Measurements from ENCODE around the gene ABCG1.

The ABCG1 gene

GRCh38 chr21:42276526-42277154 lies 57.7 kb downstream of the ABCG1 start:
- Mint-ChIP-seq H3K27ac (no peak overlapping the region), H3K4me3 (no peak overlapping the region), H3K9me3 (no peaks in the 10 kb centered on the region), H3K4me1 (no peaks in the 10 kb centered on the region), H3K36me3 (no peaks in the 10 kb centered on the region), H3K27me3 (no peaks in the 10 kb centered on the region)
- no peak for DNase-seq
- CTCF ChIA-PET = interaction anchor here (0.8 to 1.4 kb wide), 2 partner anchors 18 to 129 kb away, joined by 3 to 6 read pairs; no protein-coding TSS in a partner anchor

GRCh38 chr21:42277593-42277992 lies 58.7 kb downstream of the ABCG1 start:
- no peaks in the 10 kb centered on the region for H3K27me3 Mint-ChIP-seq
- H3K4me3 Mint-ChIP-seq = no peak overlapping the region
- CTCF ChIA-PET = no interaction called here
- no peaks in the 10 kb centered on the region for H3K9me3 Mint-ChIP-seq
- H3K4me1 Mint-ChIP-seq = no peaks in the 10 kb centered on the region
- H3K36me3 Mint-ChIP-seq = no peaks in the 10 kb centered on the region
- H3K27ac Mint-ChIP-seq = no peak overlapping the region
- no peak for DNase-seq

DNA sequence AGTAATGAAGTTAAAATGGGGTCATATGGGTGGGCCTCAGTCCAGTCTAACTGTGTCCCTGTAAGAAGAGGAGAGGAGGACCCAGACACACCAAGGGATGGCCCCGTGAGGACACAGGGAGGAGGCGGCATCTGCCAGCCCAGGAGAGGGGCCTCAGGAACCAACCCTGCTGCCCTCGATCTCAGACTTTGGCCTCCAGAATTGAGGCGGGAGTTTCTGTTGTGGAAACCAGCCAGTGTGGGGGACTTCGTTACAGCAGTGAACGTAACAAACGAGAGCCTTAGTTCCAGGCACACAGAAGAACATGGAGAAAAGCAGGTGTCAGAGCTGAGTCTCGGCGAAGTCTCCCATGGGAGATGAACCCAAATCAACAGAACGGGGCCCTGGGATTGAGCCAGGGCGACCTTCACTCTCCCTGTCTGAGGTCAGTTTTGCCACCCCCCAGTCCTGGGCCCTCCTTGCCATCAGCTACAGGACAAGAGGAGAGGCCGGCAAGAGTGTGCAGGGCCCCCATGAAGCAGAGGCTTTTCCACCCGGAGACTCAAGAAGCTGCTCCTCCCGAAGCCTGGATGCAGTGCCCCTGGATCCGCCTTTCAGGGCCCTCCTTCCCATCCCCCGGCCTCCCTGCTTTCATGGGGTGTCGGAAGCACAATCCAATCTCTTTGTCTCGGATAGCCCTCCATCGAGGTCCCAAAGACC lies 59.7 kb downstream of the ABCG1 start:
- Mint-ChIP-seq H3K9me3 (no peaks in the 10 kb centered on the region), H3K27ac (no peak overlapping the region), H3K4me1 (no peaks in the 10 kb centered on the region), H3K36me3 (no peaks in the 10 kb centered on the region), H3K27me3 (no peaks in the 10 kb centered on the region), H3K4me3 (no peak overlapping the region)
- CTCF ChIA-PET = interaction anchor here (0.9 to 2.1 kb wide), 5 partner anchors 9 to 161 kb away, joined by 3 to 6 read pairs (median 3); no protein-coding TSS in a partner anchor
- no peak for DNase-seq

DNA sequence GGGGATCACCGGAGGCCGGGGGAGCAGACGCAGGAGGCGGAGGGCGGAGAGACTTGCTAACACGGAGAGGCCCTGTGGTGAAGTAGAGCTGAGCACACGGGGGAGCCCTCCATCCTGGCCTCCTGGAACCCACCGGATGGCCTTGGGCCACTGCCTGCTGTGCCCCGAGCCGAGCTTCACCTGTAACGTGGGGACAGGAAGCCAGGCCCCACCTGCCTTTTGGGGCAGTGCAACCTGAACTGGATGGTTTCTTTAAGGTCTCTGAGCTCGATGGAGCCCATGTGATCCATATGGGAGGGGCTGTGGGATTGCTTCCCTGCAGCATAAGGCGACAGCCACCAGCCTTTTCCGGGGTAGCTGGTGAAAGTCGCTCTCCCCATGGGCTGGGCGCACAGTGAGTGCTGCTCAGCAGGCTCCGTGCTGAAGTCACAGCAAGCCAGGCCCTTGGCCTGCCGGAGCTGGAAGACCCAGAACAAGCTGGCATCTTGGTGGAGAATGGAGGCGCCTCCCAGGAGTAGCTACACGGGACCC lies 60.5 kb downstream of the ABCG1 start:
- no peak for DNase-seq
- CTCF ChIA-PET = interaction anchor here (0.9 to 2.1 kb wide), 6 partner anchors 10 to 161 kb away, joined by 3 to 6 read pairs (median 3); no protein-coding TSS in a partner anchor
- Mint-ChIP-seq H3K27me3 (no peaks in the 10 kb centered on the region), H3K27ac (no peak overlapping the region), H3K4me3 (no peak overlapping the region), H3K9me3 (no peaks in the 10 kb centered on the region), H3K4me1 (no peaks in the 10 kb centered on the region), H3K36me3 (no peaks in the 10 kb centered on the region)

- Mint-ChIP-seq H3K4me3 (no peak overlapping the region), H3K36me3 (no peaks in the 10 kb centered on the region), H3K27me3 (no peaks in the 10 kb centered on the region), H3K27ac (no peak overlapping the region), H3K9me3 (no peaks in the 10 kb centered on the region), H3K4me1 (no peaks in the 10 kb centered on the region)
- CTCF ChIA-PET = interaction anchor here (0.9 to 2.1 kb wide), 6 partner anchors 11 to 162 kb away, joined by 3 to 6 read pairs (median 3); no protein-coding TSS in a partner anchor
- no peak for DNase-seq
Measured at GRCh38 chr21:42279888-42280287, 60.9 kb downstream of the ABCG1 start.

DNA sequence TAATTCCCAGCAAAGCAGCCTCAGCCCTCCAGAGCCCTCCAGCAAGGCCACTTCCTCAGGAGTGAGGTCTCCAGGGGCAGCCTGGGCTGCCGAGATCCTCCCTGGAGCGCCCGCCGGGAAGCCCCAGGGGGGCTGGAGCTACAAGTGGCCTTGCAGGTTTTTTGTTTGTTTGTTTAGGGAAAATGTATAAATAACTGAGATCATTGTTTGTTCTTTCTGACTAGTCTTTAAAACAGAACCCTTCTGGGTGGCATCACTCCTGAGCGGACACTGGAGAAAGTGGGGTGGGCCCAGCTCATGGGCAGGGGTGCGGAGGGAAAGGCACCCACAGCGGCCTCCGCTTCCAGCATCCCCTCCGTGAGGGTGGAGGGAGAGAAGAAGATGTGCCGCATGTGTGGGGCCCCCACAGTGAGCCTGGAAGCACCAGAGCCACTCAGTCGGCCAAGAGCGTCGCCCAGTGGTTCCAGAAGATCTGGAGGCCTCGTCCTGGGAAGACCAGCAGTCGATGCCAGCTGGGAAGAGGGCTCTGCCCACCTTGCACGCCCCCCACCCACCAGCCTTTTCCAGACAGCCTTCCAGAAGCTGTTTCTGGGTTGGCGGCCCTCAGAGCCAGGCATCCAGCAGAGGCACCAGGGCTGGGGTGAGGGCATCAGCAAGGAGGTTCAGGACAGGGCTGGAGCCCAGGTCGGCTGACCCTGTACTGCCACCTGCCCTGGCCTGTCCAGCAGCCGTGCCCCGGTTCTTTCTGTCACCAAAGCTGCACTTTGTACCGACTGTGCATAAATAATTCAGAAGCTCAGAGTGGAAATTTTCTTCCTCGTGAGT lies 61.6 kb downstream of the ABCG1 start:
- Mint-ChIP-seq H3K27ac (no peak overlapping the region), H3K4me3 (no peak overlapping the region), H3K4me1 (no peaks in the 10 kb centered on the region), H3K36me3 (no peaks in the 10 kb centered on the region), H3K27me3 (no peaks in the 10 kb centered on the region), H3K9me3 (no peaks in the 10 kb centered on the region)
- CTCF ChIA-PET = interaction anchor here (1.2 to 2.1 kb wide), 2 partner anchors 22 to 109 kb away, joined by 3 to 6 read pairs; no protein-coding TSS in a partner anchor
- DNase-seq = no peak

DNA sequence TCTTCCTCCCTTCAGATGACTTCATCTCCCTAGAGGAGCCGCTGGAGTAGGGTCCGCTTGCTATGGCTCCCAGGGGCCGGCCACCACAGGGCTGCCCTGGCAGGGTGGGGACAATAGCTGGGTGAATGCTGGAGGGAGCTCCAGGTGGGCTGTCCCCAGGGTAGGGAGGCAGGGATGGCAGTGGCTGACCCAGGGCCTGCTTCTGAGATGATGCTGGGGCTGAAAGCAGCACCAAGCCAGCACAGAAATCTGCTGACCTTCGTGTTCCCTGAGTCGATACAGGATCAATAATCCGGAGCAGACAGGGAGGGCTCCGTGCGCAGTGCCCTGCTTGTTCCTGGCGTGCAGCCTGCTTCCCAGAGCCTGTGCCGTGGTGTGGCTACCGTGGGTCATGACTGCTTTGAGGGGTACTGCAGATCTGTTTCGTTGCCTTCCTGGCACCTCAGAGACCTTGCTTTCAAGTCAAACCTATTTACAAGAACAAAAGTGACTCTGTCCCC lies 62.3 kb downstream of the ABCG1 start:
- Mint-ChIP-seq H3K9me3 (no peaks in the 10 kb centered on the region), H3K4me3 (no peak overlapping the region), H3K4me1 (no peaks in the 10 kb centered on the region), H3K36me3 (peaks cover under 1% of the 10 kb centered on the region), H3K27me3 (no peaks in the 10 kb centered on the region), H3K27ac (no peak overlapping the region)
- CTCF ChIA-PET = no interaction called here
- DNase-seq = no peak

DNA sequence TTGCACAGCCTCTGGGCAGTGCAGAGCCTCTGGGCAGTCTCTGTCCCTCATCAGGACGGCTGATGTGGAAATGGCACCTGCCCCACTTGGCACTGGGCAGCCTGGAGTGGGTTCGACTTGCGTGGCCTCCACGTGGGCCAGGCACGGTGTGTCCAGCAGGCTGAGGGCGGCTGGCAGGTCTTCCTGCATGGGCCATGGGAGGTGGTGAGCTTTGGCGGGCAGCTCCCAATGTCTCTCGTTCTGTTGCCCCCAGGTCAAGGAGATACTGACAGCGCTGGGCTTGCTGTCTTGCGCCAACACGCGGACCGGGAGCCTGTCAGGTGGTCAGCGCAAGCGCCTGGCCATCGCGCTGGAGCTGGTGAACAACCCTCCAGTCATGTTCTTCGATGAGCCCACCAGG lies 63.1 kb downstream of the ABCG1 start:
- CTCF ChIA-PET = no interaction called here
- DNase-seq = no peak
- Mint-ChIP-seq H3K4me3 (no peak overlapping the region), H3K9me3 (no peaks in the 10 kb centered on the region), H3K4me1 (no peaks in the 10 kb centered on the region), H3K27me3 (no peaks in the 10 kb centered on the region), H3K27ac (no peak overlapping the region), H3K36me3 (peaks cover 8% of the 10 kb centered on the region)

- Mint-ChIP-seq H3K36me3 (peaks cover 9% of the 10 kb centered on the region), H3K9me3 (no peaks in the 10 kb centered on the region), H3K27ac (no peak overlapping the region), H3K4me1 (no peaks in the 10 kb centered on the region), H3K4me3 (no peak overlapping the region), H3K27me3 (no peaks in the 10 kb centered on the region)
- CTCF ChIA-PET = no interaction called here
- DNase-seq = no peak
Measured at GRCh38 chr21:42282715-42283114, 63.8 kb downstream of the ABCG1 start.

DNA sequence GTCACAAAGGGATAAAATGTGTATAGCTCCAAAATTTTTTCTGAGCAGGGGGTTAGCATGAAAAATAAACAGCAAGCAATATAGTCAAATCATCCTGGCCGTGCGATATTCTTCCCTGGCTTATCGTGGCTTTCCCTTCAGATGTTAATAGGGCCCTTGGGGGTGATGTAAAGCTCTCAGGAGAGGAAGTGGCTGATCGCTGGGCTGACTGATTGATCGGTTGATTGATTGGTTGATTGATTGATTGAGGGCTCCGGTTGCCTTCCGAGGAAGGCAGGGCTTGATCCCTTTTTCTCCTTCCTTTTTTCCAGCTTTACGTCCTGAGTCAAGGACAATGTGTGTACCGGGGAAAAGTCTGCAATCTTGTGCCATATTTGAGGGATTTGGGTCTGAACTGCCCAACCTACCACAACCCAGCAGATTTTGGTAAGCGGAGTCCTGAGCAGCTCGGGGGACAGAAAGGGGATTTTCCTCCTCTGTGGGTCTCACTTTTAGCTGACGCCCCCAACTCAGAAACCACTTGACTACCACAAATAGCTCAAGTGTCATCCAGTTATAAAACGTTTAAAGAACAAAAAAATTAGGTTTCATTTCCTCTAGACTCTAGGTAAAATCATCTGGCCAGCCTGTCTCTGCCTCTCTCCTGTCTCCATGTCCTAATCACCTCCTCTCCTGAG lies 66.8 kb downstream of the ABCG1 start:
- Mint-ChIP-seq H3K27me3 (no peaks in the 10 kb centered on the region), H3K36me3 (peaks cover 22% of the 10 kb centered on the region), H3K4me1 (no peaks in the 10 kb centered on the region), H3K4me3 (no peak overlapping the region), H3K27ac (no peak overlapping the region), H3K9me3 (no peaks in the 10 kb centered on the region)
- CTCF ChIA-PET = interaction anchor here (1.1 kb wide), 1 partner anchor 48 kb away, joined by 3 read pairs; no protein-coding TSS in a partner anchor
- no peak for DNase-seq

- no peak overlapping the region for H3K27ac Mint-ChIP-seq
- no peaks in the 10 kb centered on the region for H3K4me1 Mint-ChIP-seq
- no peaks in the 10 kb centered on the region for H3K27me3 Mint-ChIP-seq
- DNase-seq = no peak
- H3K9me3 Mint-ChIP-seq = no peaks in the 10 kb centered on the region
- CTCF ChIA-PET = no interaction called here
- peaks cover 22% of the 10 kb centered on the region for H3K36me3 Mint-ChIP-seq
- no peak overlapping the region for H3K4me3 Mint-ChIP-seq
Measured at GRCh38 chr21:42286416-42286815, 67.5 kb downstream of the ABCG1 start.

GRCh38 chr21:42287193-42288083 lies 68.5 kb downstream of the ABCG1 start:
- H3K4me3 Mint-ChIP-seq = no peak overlapping the region
- DNase-seq = no peak
- H3K27ac Mint-ChIP-seq = no peak overlapping the region
- H3K4me1 Mint-ChIP-seq = no peaks in the 10 kb centered on the region
- H3K36me3 Mint-ChIP-seq = peaks cover 22% of the 10 kb centered on the region
- no peaks in the 10 kb centered on the region for H3K27me3 Mint-ChIP-seq
- no peaks in the 10 kb centered on the region for H3K9me3 Mint-ChIP-seq
- CTCF ChIA-PET = interaction anchor here (0.9 kb wide), 1 partner anchor 28 kb away, joined by 3 read pairs; no protein-coding TSS in a partner anchor

GRCh38 chr21:42288962-42289361 lies 70.0 kb downstream of the ABCG1 start:
- DNase-seq = no peak
- no peaks in the 10 kb centered on the region for H3K9me3 Mint-ChIP-seq
- CTCF ChIA-PET = no interaction called here
- H3K36me3 Mint-ChIP-seq = peaks cover 22% of the 10 kb centered on the region
- no peaks in the 10 kb centered on the region for H3K4me1 Mint-ChIP-seq
- no peaks in the 10 kb centered on the region for H3K27me3 Mint-ChIP-seq
- no peak overlapping the region for H3K4me3 Mint-ChIP-seq
- H3K27ac Mint-ChIP-seq = no peak overlapping the region

Measured in activated naive CD4-positive, alpha-beta T cell treated with anti-CD3 and anti-CD28 coated beads, Interleukin-2, amount 10 ng/mL, durations not matched to agents 7 days and 5 days (primary cell).